ENCODE data around the gene CACNA2D4. TPM values are rescaled to one million over a fixed set of nuclear protein-coding genes. Genes with fewer than 3 reads are reported as not detected.

CACNA2D4 gene
- polyA plus RNA-seq, 3 donors: 1.8 to 2.4 (median 2.3) TPM

GRCh38 chr12:1896964-1897363 is 21.5 kb downstream of the CACNA2D4 start:
- no peak for DNase-seq (ENCODE audit: low read depth in 3 of 3, low spot score in 2 of 3)

GRCh38 chr12:1890810-1891209 is 27.6 kb downstream of the CACNA2D4 start:
- no peak for DNase-seq (ENCODE audit: low read depth in 3 of 3, low spot score in 2 of 3)

- DNase-seq (ENCODE audit: low read depth in 3 of 3, low spot score in 2 of 3): no peak
Observed at GRCh38 chr12:1890119-1890703, 28.2 kb downstream of the CACNA2D4 start.

GRCh38 chr12:1888923-1889322 is 29.5 kb downstream of the CACNA2D4 start:
- DNase-seq (ENCODE audit: low read depth in 3 of 3, low spot score in 2 of 3): no peak

GRCh38 chr12:1886396-1887008 is 31.9 kb downstream of the CACNA2D4 start:
- no peak for DNase-seq (ENCODE audit: low read depth in 3 of 3, low spot score in 2 of 3)

- DNase-seq (ENCODE audit: low read depth in 3 of 3, low spot score in 2 of 3): no peak
Observed at GRCh38 chr12:1885599-1886245, 32.7 kb downstream of the CACNA2D4 start.

GRCh38 chr12:1885082-1885596 is 33.3 kb downstream of the CACNA2D4 start:
- no peak for DNase-seq (ENCODE audit: low read depth in 3 of 3, low spot score in 2 of 3)

- DNase-seq (ENCODE audit: low read depth in 3 of 3, low spot score in 2 of 3): no peak
Observed at GRCh38 chr12:1884651-1885050, 33.8 kb downstream of the CACNA2D4 start.

- DNase-seq (ENCODE audit: low read depth in 3 of 3, low spot score in 2 of 3): no peak
Observed at GRCh38 chr12:1883513-1883912, 34.9 kb downstream of the CACNA2D4 start.

GRCh38 chr12:1882850-1883470 is 35.5 kb downstream of the CACNA2D4 start:
- DNase-seq (ENCODE audit: low read depth in 3 of 3, low spot score in 2 of 3): no peak

GRCh38 chr12:1882405-1882804 is 36.0 kb downstream of the CACNA2D4 start:
- no peak for DNase-seq (ENCODE audit: low read depth in 3 of 3, low spot score in 2 of 3)

GRCh38 chr12:1881936-1882335 is 36.5 kb downstream of the CACNA2D4 start:
- DNase-seq (ENCODE audit: low read depth in 3 of 3, low spot score in 2 of 3): no peak

- DNase-seq (ENCODE audit: low read depth in 3 of 3, low spot score in 2 of 3): no peak
Observed at GRCh38 chr12:1881301-1881700, 37.2 kb downstream of the CACNA2D4 start.

GRCh38 chr12:1880876-1881275 is 37.6 kb downstream of the CACNA2D4 start:
- DNase-seq (ENCODE audit: low read depth in 3 of 3, low spot score in 2 of 3): no peak

GRCh38 chr12:1880153-1880845 is 38.2 kb downstream of the CACNA2D4 start:
- DNase-seq (ENCODE audit: low read depth in 3 of 3, low spot score in 2 of 3): no peak

GRCh38 chr12:1879633-1880032 is 38.8 kb downstream of the CACNA2D4 start:
- DNase-seq (ENCODE audit: low read depth in 3 of 3, low spot score in 2 of 3): no peak

- DNase-seq (ENCODE audit: low read depth in 3 of 3, low spot score in 2 of 3): no peak
Observed at GRCh38 chr12:1878695-1879094, 39.8 kb downstream of the CACNA2D4 start.

GRCh38 chr12:1878214-1878613 is 40.2 kb downstream of the CACNA2D4 start:
- no peak for DNase-seq (ENCODE audit: low read depth in 3 of 3, low spot score in 2 of 3)

- no peak for DNase-seq (ENCODE audit: low read depth in 3 of 3, low spot score in 2 of 3)
Observed at GRCh38 chr12:1877169-1877878, 41.1 kb downstream of the CACNA2D4 start.

- DNase-seq (ENCODE audit: low read depth in 3 of 3, low spot score in 2 of 3): no peak
Observed at GRCh38 chr12:1876086-1876485, 42.4 kb downstream of the CACNA2D4 start.
